ENCODE measurements around the gene ARHGAP28.

The ARHGAP28 gene

GRCh38 chr18:6730416-6731221, 1.1 kb downstream of the ARHGAP28 start:
- no peak for TF ChIP-seq CTCF (IDR thresholded peaks at IDR 0.05; ENCODE audit: unreplicated experiment in 3 of 3)
- H3K9me3 Mint-ChIP-seq, result no peaks in the 10 kb centered on the region
- peaks cover 66% of the 10 kb centered on the region for H3K4me1 Mint-ChIP-seq
- peaks cover under 1% of the 10 kb centered on the region for H3K36me3 Mint-ChIP-seq (ENCODE audit: low read depth)
- peak overlapping the region; percentile 95 to 99 (median 98) for H3K4me3 Mint-ChIP-seq
- peak overlapping the region; percentile 99 to 100 (median 100) for H3K27ac Mint-ChIP-seq
- H3K27me3 Mint-ChIP-seq (ENCODE audit: low read depth), result no peaks in the 10 kb centered on the region

- Mint-ChIP-seq H3K4me1 (peaks cover 72% of the 10 kb centered on the region), H3K9me3 (no peaks in the 10 kb centered on the region), H3K4me3 (peak overlapping the region; percentile 95 to 99 (median 98)), H3K27ac (peak overlapping the region; percentile 99 to 100 (median 100)), H3K36me3 (ENCODE audit: low read depth) (peaks cover 5% of the 10 kb centered on the region), H3K27me3 (ENCODE audit: low read depth) (no peaks in the 10 kb centered on the region)
- TF ChIP-seq CTCF (IDR thresholded peaks at IDR 0.05; ENCODE audit: unreplicated experiment in 3 of 3), result no peak
These were observed 1.7 kb downstream of the ARHGAP28 start for GRCh38 chr18:6731222-6731596.

GRCh38 chr18:6732952-6733351, 3.4 kb downstream of the ARHGAP28 start:
- Mint-ChIP-seq H3K9me3 (no peaks in the 10 kb centered on the region), H3K36me3 (ENCODE audit: low read depth) (peaks cover 9% of the 10 kb centered on the region), H3K4me1 (peaks cover 72% of the 10 kb centered on the region), H3K27me3 (ENCODE audit: low read depth) (no peaks in the 10 kb centered on the region), H3K27ac (peak overlapping the region; percentile 99 to 100 (median 100)), H3K4me3 (peak overlapping the region in 2 of 3 experiments; percentile 95 to 99)
- peak in 2 of 3 experiments; percentile 13 to 30 for TF ChIP-seq CTCF (IDR thresholded peaks at IDR 0.05; ENCODE audit: unreplicated experiment in 3 of 3)

GRCh38 chr18:6733758-6734157, 4.2 kb downstream of the ARHGAP28 start:
- H3K27me3 Mint-ChIP-seq (ENCODE audit: low read depth), result no peaks in the 10 kb centered on the region
- peak overlapping the region; percentile 99 to 100 (median 100) for H3K27ac Mint-ChIP-seq
- H3K9me3 Mint-ChIP-seq, result no peaks in the 10 kb centered on the region
- H3K4me3 Mint-ChIP-seq, result peak overlapping the region; percentile 55 to 72 (median 64)
- H3K4me1 Mint-ChIP-seq, result peaks cover 72% of the 10 kb centered on the region
- TF ChIP-seq CTCF (IDR thresholded peaks at IDR 0.05; ENCODE audit: unreplicated experiment in 3 of 3), result no peak
- peaks cover 9% of the 10 kb centered on the region for H3K36me3 Mint-ChIP-seq (ENCODE audit: low read depth)

GRCh38 chr18:6734726-6735430, 5.4 kb downstream of the ARHGAP28 start:
- no peak for TF ChIP-seq CTCF (IDR thresholded peaks at IDR 0.05; ENCODE audit: unreplicated experiment in 3 of 3)
- no peaks in the 10 kb centered on the region for H3K27me3 Mint-ChIP-seq (ENCODE audit: low read depth)
- H3K4me1 Mint-ChIP-seq, result peaks cover 70% of the 10 kb centered on the region
- no peaks in the 10 kb centered on the region for H3K9me3 Mint-ChIP-seq
- peak overlapping the region; percentile 16 to 67 (median 52) for H3K4me3 Mint-ChIP-seq
- peaks cover 9% of the 10 kb centered on the region for H3K36me3 Mint-ChIP-seq (ENCODE audit: low read depth)
- H3K27ac Mint-ChIP-seq, result peak overlapping the region; percentile 99 to 100 (median 100)

Data from nephron (organoid).